Activated naive CD8-positive, alpha-beta T cell treated with anti-CD3 and anti-CD28 coated beads, Interleukin-2, amount 50 U/mL, for 16 hours (primary cell): ENCODE data around the gene ITGB2.

Source experiments
- DNase-seq: peaks from one replicate; pipeline ENCODE4 v3.0.0-alpha.2; 2020; ENCODE audit warnings: low read depth, low spot score

ITGB2 gene

GRCh38 chr21:44897326-44898010, 23.2 kb downstream of the ITGB2 start:
- no peak for DNase-seq

GRCh38 chr21:44896561-44897286, 24.0 kb downstream of the ITGB2 start:
- no peak for DNase-seq

- DNase-seq: no peak
Measured at GRCh38 chr21:44895859-44896258, 24.8 kb downstream of the ITGB2 start.

- no peak for DNase-seq
Measured at GRCh38 chr21:44894687-44895302, 25.9 kb downstream of the ITGB2 start.

GRCh38 chr21:44893948-44894656, 26.6 kb downstream of the ITGB2 start:
- DNase-seq: no peak

- DNase-seq: no peak
Measured at GRCh38 chr21:44893278-44893556, 27.5 kb downstream of the ITGB2 start.

GRCh38 chr21:44892536-44893277, 28.0 kb downstream of the ITGB2 start:
- DNase-seq: peak; percentile 58

- DNase-seq: no peak
Measured at GRCh38 chr21:44892095-44892494, 28.6 kb downstream of the ITGB2 start.

- no peak for DNase-seq
Measured at GRCh38 chr21:44891631-44892031, 29.1 kb downstream of the ITGB2 start.

- no peak for DNase-seq
Measured at GRCh38 chr21:44890961-44891541, 29.6 kb downstream of the ITGB2 start.

- DNase-seq: no peak
Measured at GRCh38 chr21:44890338-44890931, 30.3 kb downstream of the ITGB2 start.

- DNase-seq: no peak
Measured at GRCh38 chr21:44889625-44890337, 30.9 kb downstream of the ITGB2 start.

- no peak for DNase-seq
Measured at GRCh38 chr21:44888581-44889550, 31.8 kb downstream of the ITGB2 start.

- DNase-seq: no peak
Measured at GRCh38 chr21:44887807-44888580, 32.7 kb downstream of the ITGB2 start.

- DNase-seq: no peak
Measured at GRCh38 chr21:44887126-44887806, 33.4 kb downstream of the ITGB2 start.

- DNase-seq: no peak
Measured at GRCh38 chr21:44886113-44887075, 34.3 kb downstream of the ITGB2 start.

- DNase-seq: no peak
Measured at GRCh38 chr21:44885615-44886014, 35.1 kb downstream of the ITGB2 start.
